NCI-H345 treated with DMSO at 0.1 percent for 48 hours (cell line): ENCODE results near the gene GADD45A.

ENCODE experiments used
- DNase-seq: peaks from one replicate; lab custom pipeline; 2025; ENCODE audit not compliant: unreplicated experiment; lab: John Stamatoyannopoulos, UW

Gene GADD45A

GRCh38 chr1:67666636-67667035 lies 18.4 kb upstream of the GADD45A start:
- DNase-seq, result no peak

DNA sequence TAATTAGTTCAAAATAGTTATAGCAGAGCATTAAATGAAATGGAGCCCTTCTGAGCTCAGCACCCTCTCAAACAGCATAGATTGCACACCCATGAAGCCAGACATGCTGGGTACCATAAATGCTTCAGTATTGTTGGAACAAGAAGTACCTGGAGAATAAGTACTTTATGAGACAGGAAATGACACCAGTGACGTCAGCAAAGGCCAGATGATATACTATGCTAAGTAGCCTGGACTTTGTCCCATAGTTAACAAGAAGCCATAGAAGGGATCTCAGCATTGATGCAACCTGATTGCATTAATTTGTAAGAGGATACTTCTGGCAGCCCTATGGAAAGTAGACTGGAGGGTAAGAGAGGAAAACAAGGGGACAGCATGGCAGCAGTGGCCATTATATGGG lies 16.3 kb upstream of the GADD45A start:
- no peak for DNase-seq

DNA sequence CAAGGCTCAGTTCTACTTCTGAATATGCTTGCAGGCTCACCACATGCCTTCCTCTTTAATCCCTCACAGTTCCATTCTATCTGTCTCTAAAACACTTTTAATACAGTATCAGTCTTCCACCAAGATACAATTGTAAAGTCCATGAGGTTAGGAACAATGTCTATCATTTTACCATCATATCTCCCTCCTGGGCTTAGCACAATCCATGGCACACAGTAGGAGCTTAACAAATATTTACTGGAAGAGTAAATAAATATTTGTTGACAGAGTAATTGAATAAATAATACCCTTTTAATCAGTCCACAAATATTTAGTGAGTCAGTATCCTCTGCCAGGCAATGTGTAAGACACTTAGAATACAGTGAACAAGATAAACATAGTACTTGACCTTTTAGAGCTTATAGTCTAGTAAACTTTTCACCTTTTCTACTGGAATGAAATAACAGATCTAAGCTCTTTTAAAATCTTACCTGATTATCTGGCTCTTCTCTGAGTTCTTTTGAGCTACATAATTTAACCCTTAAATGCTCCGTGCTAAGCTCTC lies 12.7 kb upstream of the GADD45A start:
- DNase-seq, result no peak

GRCh38 chr1:67673468-67674201 lies 11.4 kb upstream of the GADD45A start:
- no peak for DNase-seq

DNA sequence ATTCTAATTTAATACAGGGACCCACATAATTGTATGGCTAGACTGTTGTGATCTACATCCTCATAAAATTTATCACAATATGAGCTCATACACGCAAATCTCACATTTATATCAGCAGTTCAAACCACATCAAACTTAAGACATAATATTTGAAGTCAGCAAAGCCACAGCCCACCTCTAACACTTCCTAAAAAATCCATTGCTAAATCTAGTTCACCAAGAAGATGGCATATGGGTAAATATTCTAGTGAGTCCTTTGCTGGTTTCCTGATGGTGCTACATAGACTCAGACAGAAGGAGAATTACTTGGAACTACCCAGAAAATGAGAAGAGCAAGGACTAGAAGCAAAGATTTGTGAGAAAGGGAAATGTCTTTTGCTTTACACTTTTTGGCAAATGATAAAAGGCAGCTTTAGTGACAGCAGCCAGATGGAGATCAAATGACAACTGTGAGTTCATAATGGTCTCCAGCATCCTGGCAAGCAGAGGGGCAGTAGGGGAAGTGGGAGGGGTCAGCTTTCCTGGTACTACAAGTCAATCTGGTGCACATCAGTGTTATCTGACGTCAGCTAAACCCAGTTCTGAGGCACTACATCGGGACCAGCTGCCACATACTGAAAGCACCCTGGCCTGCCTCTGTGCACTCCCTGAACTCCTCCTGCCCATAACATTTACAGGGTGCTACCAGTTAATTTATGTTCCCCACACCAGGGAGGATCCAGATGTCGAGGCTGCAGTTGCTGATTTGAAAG lies 10.6 kb upstream of the GADD45A start:
- DNase-seq, result peak; percentile 37

DNA sequence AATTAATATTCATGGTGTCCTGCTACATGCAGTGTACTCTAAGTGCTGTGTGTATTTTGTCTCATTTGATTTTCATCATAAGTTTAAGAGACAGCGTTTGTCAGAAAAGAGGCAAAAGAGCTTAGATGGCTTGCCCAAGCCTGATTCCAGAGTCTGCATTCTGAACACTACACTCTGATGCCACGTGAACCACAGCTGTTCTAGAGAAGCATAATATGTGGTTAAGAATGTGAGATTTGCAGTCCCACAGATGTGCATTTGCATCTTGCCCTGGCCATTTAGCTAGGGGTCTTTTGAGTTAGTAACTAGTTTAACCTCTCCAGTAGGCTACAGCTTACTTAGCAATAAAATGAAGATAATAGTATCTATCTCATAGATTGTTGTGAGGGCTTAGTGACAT lies 9.2 kb upstream of the GADD45A start:
- no peak for DNase-seq

DNA sequence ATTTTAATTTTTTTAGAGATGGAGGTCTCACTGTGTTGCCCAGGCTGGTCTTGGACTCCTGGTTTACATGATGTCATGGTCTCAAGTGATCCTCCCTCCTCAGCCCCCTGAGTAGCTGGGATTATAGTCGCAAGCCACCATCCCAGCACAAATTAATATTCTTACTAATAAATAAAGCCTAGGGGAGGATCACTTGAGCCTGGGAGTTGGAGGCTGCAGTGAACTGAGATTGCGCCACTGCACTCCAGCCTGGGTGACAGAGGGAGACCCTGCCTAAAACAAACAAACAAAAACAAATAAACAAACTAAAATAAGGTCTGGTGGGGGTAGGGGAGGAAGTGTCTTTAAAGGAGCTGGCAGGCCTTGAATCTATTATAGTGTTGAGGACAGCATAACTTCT lies 8.7 kb upstream of the GADD45A start:
- DNase-seq, result no peak

DNA sequence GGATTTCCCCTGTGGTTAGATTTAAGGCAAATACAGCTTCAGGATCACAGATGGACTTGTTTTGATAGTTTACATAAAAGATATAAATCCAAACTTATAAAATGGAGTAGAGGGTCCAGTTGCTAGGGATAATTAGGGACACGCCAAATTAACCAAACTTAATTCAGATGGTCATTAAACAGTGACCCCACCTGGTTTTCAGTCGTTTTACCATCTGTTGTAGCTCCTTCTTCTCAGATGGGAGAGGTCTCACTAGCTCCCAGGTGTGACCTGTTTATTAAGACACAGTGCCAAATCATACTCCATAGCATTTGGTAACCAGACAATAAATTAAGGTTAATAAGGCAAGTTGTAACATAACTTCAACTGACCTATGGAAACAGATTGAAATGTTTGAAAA lies 8.1 kb upstream of the GADD45A start:
- no peak for DNase-seq

GRCh38 chr1:67677408-67677807 lies 7.6 kb upstream of the GADD45A start:
- no peak for DNase-seq

GRCh38 chr1:67677930-67678329 lies 7.1 kb upstream of the GADD45A start:
- DNase-seq, result no peak

DNA sequence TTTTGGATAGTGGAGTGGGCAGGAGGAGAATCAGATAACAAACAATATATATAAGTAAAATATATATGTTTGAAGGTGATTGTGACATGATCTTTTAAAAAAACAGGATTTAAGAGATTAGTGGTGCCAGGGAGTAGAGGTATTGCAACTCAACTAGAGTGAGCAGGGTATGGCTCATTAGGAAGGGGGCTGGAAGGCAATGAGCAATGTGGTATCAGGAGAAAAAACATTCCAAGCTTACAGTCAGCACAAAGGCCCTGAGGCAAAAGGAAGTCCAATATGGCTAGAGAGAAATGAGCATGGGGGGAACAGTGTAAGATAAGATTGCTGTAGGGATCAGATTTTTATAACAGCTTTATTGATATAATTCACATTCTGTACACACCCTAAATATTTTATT lies 5.3 kb upstream of the GADD45A start:
- no peak for DNase-seq

- no peak for DNase-seq
Observed at GRCh38 chr1:67680486-67680885, 4.5 kb upstream of the GADD45A start.

DNA sequence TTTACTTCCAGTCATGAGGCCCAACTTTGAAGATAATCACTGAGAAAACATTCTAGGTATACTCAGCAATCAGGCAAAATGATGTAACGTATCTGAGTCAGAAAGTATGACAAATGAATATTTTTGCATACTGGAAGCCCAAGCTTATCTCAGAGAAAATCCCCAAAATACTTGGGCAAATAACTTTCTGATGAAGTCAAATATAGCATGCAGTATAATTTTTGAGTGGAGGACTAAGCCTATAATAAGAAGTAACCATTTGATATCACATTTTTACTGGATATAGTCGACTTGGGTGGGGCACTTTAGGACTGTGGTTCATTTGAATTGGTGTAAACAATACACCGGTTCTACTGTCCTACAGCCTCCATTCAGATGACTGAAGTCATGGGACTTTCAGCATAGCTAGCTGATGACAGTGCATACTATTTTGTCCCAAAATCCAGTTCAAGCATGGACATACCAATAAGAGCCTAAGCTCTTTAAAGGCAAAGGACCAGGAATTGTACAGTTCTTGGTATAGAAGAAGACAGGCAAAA lies 2.3 kb upstream of the GADD45A start:
- DNase-seq, result no peak

GRCh38 chr1:67683316-67683715 lies 1.7 kb upstream of the GADD45A start:
- no peak for DNase-seq

DNA sequence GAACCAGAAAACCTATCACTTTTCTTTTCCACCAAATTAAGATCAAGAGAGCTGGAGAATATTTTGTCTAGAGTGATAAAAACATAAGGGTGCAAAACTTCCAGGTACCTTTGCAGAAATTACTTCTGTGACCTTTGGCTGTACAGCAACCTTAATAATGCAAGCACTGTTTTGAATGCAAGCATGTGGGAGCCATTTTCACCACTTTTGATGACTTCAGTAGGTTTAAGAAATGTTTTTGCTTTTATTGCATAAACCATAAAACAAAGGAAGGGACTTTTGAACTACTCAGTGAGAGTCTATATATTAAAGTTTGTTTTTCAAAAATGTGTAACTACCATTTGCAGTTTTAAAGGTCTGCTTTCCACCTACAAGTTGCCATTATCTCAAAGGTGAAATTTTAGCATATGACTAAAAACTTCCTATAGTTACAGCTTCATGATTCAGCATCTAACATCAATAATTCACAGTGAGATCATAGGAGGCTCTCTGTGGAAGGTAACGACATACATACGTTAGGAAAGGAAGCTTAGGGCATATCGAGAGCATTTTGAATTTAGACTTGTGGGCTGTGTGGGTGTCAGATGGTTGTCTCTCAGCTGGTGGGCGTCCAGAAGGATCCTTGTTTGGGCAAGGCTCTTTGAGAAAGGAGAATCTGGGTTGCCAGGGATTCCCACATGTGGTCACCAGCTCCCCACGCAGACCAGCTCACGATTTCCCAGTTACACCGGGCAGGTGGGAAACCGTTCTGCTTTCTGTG lies 1.1 kb upstream of the GADD45A start:
- no peak for DNase-seq

DNA sequence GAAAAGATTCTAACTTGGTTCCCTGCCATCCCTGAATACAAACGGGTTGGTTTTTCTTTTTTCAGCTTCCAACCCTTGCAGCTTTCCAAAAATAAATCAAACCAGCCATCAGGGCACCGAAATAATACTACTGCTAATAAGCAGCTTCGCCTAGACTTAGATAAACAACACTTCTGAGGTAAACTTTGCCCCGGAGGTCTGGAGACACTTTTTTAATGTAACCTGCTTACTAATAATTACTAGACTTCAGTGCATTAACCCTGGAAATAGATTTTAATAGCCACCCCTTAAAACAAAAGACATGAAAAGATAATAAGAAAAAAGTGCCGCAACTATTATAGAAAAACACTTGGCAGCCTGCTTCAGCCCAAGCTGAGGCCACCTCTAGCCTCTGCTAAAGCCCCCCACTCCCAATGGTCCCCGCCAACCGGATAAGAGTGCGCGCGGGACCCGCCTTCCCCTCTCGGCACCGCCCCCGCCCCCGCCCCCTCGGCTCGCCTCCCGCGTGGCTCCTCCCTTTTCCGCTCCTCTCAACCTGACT lies 405 bp upstream of the GADD45A start:
- DNase-seq, result no peak

- DNase-seq, result no peak
Observed at GRCh38 chr1:67685558-67686266, 711 bp downstream of the GADD45A start.

DNA sequence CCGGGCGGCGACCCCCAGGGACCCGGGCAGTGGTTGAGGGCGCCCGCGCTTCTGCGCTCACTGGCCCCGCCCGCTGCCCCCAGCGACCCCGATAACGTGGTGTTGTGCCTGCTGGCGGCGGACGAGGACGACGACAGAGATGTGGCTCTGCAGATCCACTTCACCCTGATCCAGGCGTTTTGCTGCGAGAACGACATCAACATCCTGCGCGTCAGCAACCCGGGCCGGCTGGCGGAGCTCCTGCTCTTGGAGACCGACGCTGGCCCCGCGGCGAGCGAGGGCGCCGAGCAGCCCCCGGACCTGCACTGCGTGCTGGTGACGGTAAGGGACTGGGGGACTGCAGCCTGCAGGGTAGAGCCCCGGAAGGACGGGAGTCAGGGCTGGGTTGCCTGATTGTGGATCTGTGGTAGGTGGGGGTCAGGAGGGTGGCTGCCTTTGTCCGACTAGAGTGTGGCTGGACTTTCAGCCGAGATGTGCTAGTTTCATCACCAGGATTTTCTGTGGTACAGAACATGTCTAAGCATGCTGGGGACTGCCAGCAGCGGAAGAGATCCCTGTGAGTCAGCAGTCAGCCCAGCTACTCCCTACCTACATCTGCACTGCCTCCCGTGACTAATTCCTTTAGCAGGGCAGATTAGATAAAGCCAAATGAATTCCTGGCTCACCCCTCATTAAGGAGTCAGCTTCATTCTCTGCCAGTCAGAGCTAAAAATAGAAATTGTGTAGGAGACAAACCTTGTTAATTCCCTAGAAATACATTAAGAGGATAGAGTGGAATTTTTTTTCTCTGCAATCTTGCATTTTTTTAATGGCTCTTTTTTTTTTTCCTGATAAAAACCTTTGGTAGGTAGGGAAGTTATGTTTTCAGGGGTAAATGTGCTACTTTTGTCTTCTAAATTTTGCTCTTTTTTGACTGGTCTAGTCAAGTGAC lies 1.5 kb downstream of the GADD45A start:
- DNase-seq, result peak; percentile 76

GRCh38 chr1:67687198-67687545 lies 2.2 kb downstream of the GADD45A start:
- no peak for DNase-seq

- no peak for DNase-seq
Observed at GRCh38 chr1:67687649-67688048, 2.6 kb downstream of the GADD45A start.
